ENCODE measurements around the gene RAD52. TPM values are rescaled to one million over a fixed set of nuclear protein-coding genes. Genes with fewer than 3 reads are reported as not detected.
A peak's percentile ranks its signal among the peaks of the same experiment; 100 is the strongest.

The RAD52 gene
- total RNA-seq, result 14.5 and 15.3 TPM in 2 replicates

- intact Hi-C loops (cut with micrococcal nuclease), result loop anchor here (1.0 to 5.0 kb wide), 7 partner anchors 41 to 643 kb away; partner anchors contain the start of genes ERC1 and FBXL14
- H3K9me3 Mint-ChIP-seq, result no peaks in the 10 kb centered on the region
- peak within 1 kb of the TSS; percentile 96 for H3K4me3 Mint-ChIP-seq (ENCODE audit: low read depth)
- H3K4me1 Mint-ChIP-seq (ENCODE audit: low read depth), result peaks cover 31% of the 10 kb centered on the region
- peak; percentile 96 for DNase-seq (ENCODE audit: low spot score)
- H3K36me3 Mint-ChIP-seq (ENCODE audit: low read depth), result peaks cover 26% of the 10 kb centered on the region
- no peaks in the 10 kb centered on the region for H3K27me3 Mint-ChIP-seq (ENCODE audit: low read depth)
- H3K27ac Mint-ChIP-seq, result peak within 1 kb of the TSS; percentile 96
Observed at GRCh38 chr12:949453-950191, at the start of gene RAD52. Gene RAD52, minus strand, starts transcription at chr12:949694. Its CDS starts 16,636 bp downstream, at chr12:933058.

- DNase-seq (ENCODE audit: low spot score), result no peak
- Mint-ChIP-seq H3K4me3 (ENCODE audit: low read depth) (no peak overlapping the region), H3K36me3 (ENCODE audit: low read depth) (peaks cover 11% of the 10 kb centered on the region), H3K27ac (no peak overlapping the region), H3K27me3 (ENCODE audit: low read depth) (no peaks in the 10 kb centered on the region), H3K9me3 (no peaks in the 10 kb centered on the region), H3K4me1 (ENCODE audit: low read depth) (peaks cover 9% of the 10 kb centered on the region)
- intact Hi-C loops (cut with micrococcal nuclease), result no loop called here
Observed at GRCh38 chr12:998020-998874, 48.8 kb upstream of the RAD52 start.

GRCh38 chr12:997505-997904, 48.0 kb upstream of the RAD52 start:
- Mint-ChIP-seq H3K27ac (no peak overlapping the region), H3K4me1 (ENCODE audit: low read depth) (peaks cover 12% of the 10 kb centered on the region), H3K27me3 (ENCODE audit: low read depth) (no peaks in the 10 kb centered on the region), H3K9me3 (no peaks in the 10 kb centered on the region), H3K36me3 (ENCODE audit: low read depth) (peaks cover 9% of the 10 kb centered on the region), H3K4me3 (ENCODE audit: low read depth) (no peak overlapping the region)
- intact Hi-C loops (cut with micrococcal nuclease), result no loop called here
- DNase-seq (ENCODE audit: low spot score), result no peak

- Mint-ChIP-seq H3K4me3 (ENCODE audit: low read depth) (no peak overlapping the region), H3K27me3 (ENCODE audit: low read depth) (no peaks in the 10 kb centered on the region), H3K9me3 (no peaks in the 10 kb centered on the region), H3K36me3 (ENCODE audit: low read depth) (peaks cover 5% of the 10 kb centered on the region), H3K4me1 (ENCODE audit: low read depth) (peaks cover 18% of the 10 kb centered on the region), H3K27ac (no peak overlapping the region)
- intact Hi-C loops (cut with micrococcal nuclease), result no loop called here
- DNase-seq (ENCODE audit: low spot score), result no peak
Observed at GRCh38 chr12:996881-997280, 47.4 kb upstream of the RAD52 start.

GRCh38 chr12:992647-993046, 43.2 kb upstream of the RAD52 start:
- Mint-ChIP-seq H3K27ac (no peak overlapping the region), H3K4me3 (ENCODE audit: low read depth) (peak overlapping the region; percentile 95), H3K9me3 (no peaks in the 10 kb centered on the region), H3K36me3 (ENCODE audit: low read depth) (no peaks in the 10 kb centered on the region), H3K4me1 (ENCODE audit: low read depth) (peaks cover 35% of the 10 kb centered on the region), H3K27me3 (ENCODE audit: low read depth) (no peaks in the 10 kb centered on the region)
- DNase-seq (ENCODE audit: low spot score), result no peak
- intact Hi-C loops (cut with micrococcal nuclease), result loop anchor here (5.0 kb wide), 2 partner anchors 100 to 600 kb away; partner anchors contain the start of gene FBXL14

GRCh38 chr12:991350-992333, 42.1 kb upstream of the RAD52 start:
- Mint-ChIP-seq H3K36me3 (ENCODE audit: low read depth) (no peaks in the 10 kb centered on the region), H3K4me1 (ENCODE audit: low read depth) (peaks cover 35% of the 10 kb centered on the region), H3K9me3 (no peaks in the 10 kb centered on the region), H3K4me3 (ENCODE audit: low read depth) (peak overlapping the region; percentile 95), H3K27me3 (ENCODE audit: low read depth) (no peaks in the 10 kb centered on the region), H3K27ac (peak overlapping the region; percentile 93)
- DNase-seq (ENCODE audit: low spot score), result no peak
- intact Hi-C loops (cut with micrococcal nuclease), result loop anchor here (2.0 to 5.0 kb wide), 3 partner anchors 43 to 601 kb away; partner anchors contain the start of genes FBXL14 and RAD52

GRCh38 chr12:990661-991349, 41.3 kb upstream of the RAD52 start, which contains the start of gene ERC1:
Gene ERC1, plus strand, starts transcription at chr12:991223. Its CDS starts 36,681 bp downstream, at chr12:1027904.
- DNase-seq (ENCODE audit: low spot score), result peak; percentile 83
- peak within 1 kb of the TSS; percentile 93 for H3K27ac Mint-ChIP-seq
- H3K4me1 Mint-ChIP-seq (ENCODE audit: low read depth), result peaks cover 35% of the 10 kb centered on the region
- H3K9me3 Mint-ChIP-seq, result no peaks in the 10 kb centered on the region
- H3K36me3 Mint-ChIP-seq (ENCODE audit: low read depth), result no peaks in the 10 kb centered on the region
- intact Hi-C loops (cut with micrococcal nuclease), result loop anchor here (2.0 to 5.0 kb wide), 3 partner anchors 42 to 601 kb away; partner anchors contain the start of genes FBXL14 and RAD52
- H3K27me3 Mint-ChIP-seq (ENCODE audit: low read depth), result no peaks in the 10 kb centered on the region
- H3K4me3 Mint-ChIP-seq (ENCODE audit: low read depth), result peak within 1 kb of the TSS; percentile 95

GRCh38 chr12:989751-990660, 40.5 kb upstream of the RAD52 start:
- Mint-ChIP-seq H3K4me1 (ENCODE audit: low read depth) (peaks cover 28% of the 10 kb centered on the region), H3K4me3 (ENCODE audit: low read depth) (peak overlapping the region; percentile 82), H3K27ac (peak overlapping the region; percentile 76), H3K36me3 (ENCODE audit: low read depth) (no peaks in the 10 kb centered on the region), H3K27me3 (ENCODE audit: low read depth) (no peaks in the 10 kb centered on the region), H3K9me3 (no peaks in the 10 kb centered on the region)
- peak; percentile 44 for DNase-seq (ENCODE audit: low spot score)
- intact Hi-C loops (cut with micrococcal nuclease), result loop anchor here (2.0 to 5.0 kb wide), 3 partner anchors 41 to 602 kb away; partner anchors contain the start of genes FBXL14 and RAD52

- Mint-ChIP-seq H3K4me3 (ENCODE audit: low read depth) (peak overlapping the region; percentile 82), H3K27ac (no peak overlapping the region), H3K9me3 (no peaks in the 10 kb centered on the region), H3K27me3 (ENCODE audit: low read depth) (no peaks in the 10 kb centered on the region), H3K36me3 (ENCODE audit: low read depth) (no peaks in the 10 kb centered on the region), H3K4me1 (ENCODE audit: low read depth) (peaks cover 28% of the 10 kb centered on the region)
- intact Hi-C loops (cut with micrococcal nuclease), result no loop called here
- DNase-seq (ENCODE audit: low spot score), result no peak
Observed at GRCh38 chr12:989051-989450, 39.6 kb upstream of the RAD52 start.

GRCh38 chr12:988646-989045, 39.2 kb upstream of the RAD52 start:
- Mint-ChIP-seq H3K4me3 (ENCODE audit: low read depth) (no peak overlapping the region), H3K9me3 (no peaks in the 10 kb centered on the region), H3K4me1 (ENCODE audit: low read depth) (peaks cover 28% of the 10 kb centered on the region)

GRCh38 chr12:981961-982360, 32.5 kb upstream of the RAD52 start:
- H3K27ac Mint-ChIP-seq, result no peak overlapping the region
- H3K36me3 Mint-ChIP-seq (ENCODE audit: low read depth), result no peaks in the 10 kb centered on the region
- peaks cover 3% of the 10 kb centered on the region for H3K4me1 Mint-ChIP-seq (ENCODE audit: low read depth)
- no peak overlapping the region for H3K4me3 Mint-ChIP-seq (ENCODE audit: low read depth)
- H3K27me3 Mint-ChIP-seq (ENCODE audit: low read depth), result no peaks in the 10 kb centered on the region
- H3K9me3 Mint-ChIP-seq, result no peaks in the 10 kb centered on the region
- DNase-seq (ENCODE audit: low spot score), result no peak
- intact Hi-C loops (cut with micrococcal nuclease), result no loop called here

More at GRCh38 chr12:988646-989045, 39.2 kb upstream of the RAD52 start:
- no peaks in the 10 kb centered on the region for H3K27me3 Mint-ChIP-seq (ENCODE audit: low read depth)
- intact Hi-C loops (cut with micrococcal nuclease), result no loop called here
- H3K27ac Mint-ChIP-seq, result no peak overlapping the region
- no peaks in the 10 kb centered on the region for H3K36me3 Mint-ChIP-seq (ENCODE audit: low read depth)
- DNase-seq (ENCODE audit: low spot score), result no peak
